Upper lobe of right lung (tissue), 1 donor: ENCODE data around the gene PEAK1. TPM values are rescaled to one million over a fixed set of nuclear protein-coding genes. Genes with fewer than 3 reads are reported as not detected.

Experiments
- ATAC-seq: fragments of 200-7000 bp; cut with Tn5 transposase; one replicate; pipeline ENCODE4 v1.9.1; 2020; ENCODE audit warnings: mild to moderate bottlenecking, moderate library complexity
- DNase-seq: peaks from one replicate; pipeline ENCODE4 v3.0.0-alpha.2; 2020
- H3K27ac ChIP-seq: fragments of 200-600 bp; one replicate; pipeline ENCODE4 v1.8.0; 2022
- H3K27me3 ChIP-seq: fragments of 200-600 bp; one replicate; pipeline ENCODE4 v1.8.0; 2022; ENCODE audit warnings: mild to moderate bottlenecking
- H3K36me3 ChIP-seq: fragments of 200-600 bp; one replicate; pipeline ENCODE4 v1.8.0; 2022
- H3K4me1 ChIP-seq: fragments of 200-600 bp; one replicate; pipeline ENCODE4 v1.8.0; 2022
- H3K4me3 ChIP-seq: fragments of 200-600 bp; one replicate; pipeline ENCODE4 v1.8.0; 2022; ENCODE audit warnings: mild to moderate bottlenecking
- H3K9me3 ChIP-seq: fragments of 200-600 bp; one replicate; pipeline ENCODE4 v1.8.0; 2022
- CTCF ChIP-seq: fragments of 200-600 bp; IDR thresholded peaks from one replicate; pipeline ENCODE4 v1.8.0; 2022; ENCODE audit warnings: antibody characterized with exemption
- intact Hi-C: fragments of 100-400 bp; cut with DNase I; formaldehyde crosslinking; loops from one replicate; pipeline ENCODE4 v1.11.0; 2022
- total RNA-seq: library from RNA; stranded (reverse); fragmentation: NEBNext Ultra II Directional; extraction: Animal tissue kit (Norgen Biotek cat#: 25700); gene quantifications from one replicate; pipeline ENCODE4 v1.2.1, GENCODE V29; 2021
- donor health status: DM: no; HTN: yes; CAD: no; lungs with severe emphysema.

The PEAK1 gene
- total RNA-seq, 1 donor from 2014 or later = 139 TPM

GRCh38 chr15:77375133-77375532, 44.8 kb downstream of the PEAK1 start:
- Histone ChIP-seq H3K9me3 (no peaks in the 10 kb centered on the region), H3K4me3 (no peak overlapping the region), H3K27ac (no peak overlapping the region), H3K36me3 (no peaks in the 10 kb centered on the region), H3K27me3 (no peaks in the 10 kb centered on the region), H3K4me1 (no peaks in the 10 kb centered on the region)
- intact Hi-C loops = no loop called here
- TF ChIP-seq CTCF = no peak
- no peak for DNase-seq
- no peak for ATAC-seq

- Histone ChIP-seq H3K27me3 (no peaks in the 10 kb centered on the region), H3K4me1 (no peaks in the 10 kb centered on the region), H3K27ac (no peak overlapping the region), H3K36me3 (no peaks in the 10 kb centered on the region), H3K9me3 (no peaks in the 10 kb centered on the region), H3K4me3 (no peak overlapping the region)
- TF ChIP-seq CTCF = no peak
- DNase-seq (no peak), ATAC-seq (no peak)
- intact Hi-C loops = no loop called here
Measured at GRCh38 chr15:77373441-77373840, 46.5 kb downstream of the PEAK1 start.

GRCh38 chr15:77371850-77372563, 47.9 kb downstream of the PEAK1 start:
- no peak overlapping the region for H3K27ac ChIP-seq
- H3K36me3 ChIP-seq = no peaks in the 10 kb centered on the region
- DNase-seq (no peak), ATAC-seq (no peak)
- no peak overlapping the region for H3K4me3 ChIP-seq
- H3K4me1 ChIP-seq = no peaks in the 10 kb centered on the region
- H3K27me3 ChIP-seq = no peaks in the 10 kb centered on the region
- intact Hi-C loops = no loop called here
- no peaks in the 10 kb centered on the region for H3K9me3 ChIP-seq
- TF ChIP-seq CTCF = no peak

GRCh38 chr15:77370580-77370979, 49.3 kb downstream of the PEAK1 start:
- Histone ChIP-seq H3K36me3 (no peaks in the 10 kb centered on the region), H3K4me3 (no peak overlapping the region), H3K27ac (no peak overlapping the region), H3K27me3 (no peaks in the 10 kb centered on the region), H3K4me1 (no peaks in the 10 kb centered on the region), H3K9me3 (no peaks in the 10 kb centered on the region)
- ATAC-seq = no peak
- DNase-seq = no peak
- no peak for TF ChIP-seq CTCF
- intact Hi-C loops = no loop called here

- ATAC-seq (no peak), DNase-seq (no peak)
- no peaks in the 10 kb centered on the region for H3K9me3 ChIP-seq
- no peaks in the 10 kb centered on the region for H3K4me1 ChIP-seq
- H3K4me3 ChIP-seq = no peak overlapping the region
- no peak overlapping the region for H3K27ac ChIP-seq
- H3K36me3 ChIP-seq = no peaks in the 10 kb centered on the region
- no peaks in the 10 kb centered on the region for H3K27me3 ChIP-seq
- intact Hi-C loops = no loop called here
- TF ChIP-seq CTCF = no peak
Measured at GRCh38 chr15:77369168-77369567, 50.7 kb downstream of the PEAK1 start.

GRCh38 chr15:77367631-77368030, 52.3 kb downstream of the PEAK1 start:
- intact Hi-C loops = no loop called here
- H3K4me1 ChIP-seq = no peaks in the 10 kb centered on the region
- no peak overlapping the region for H3K27ac ChIP-seq
- DNase-seq (no peak), ATAC-seq (no peak)
- no peak overlapping the region for H3K4me3 ChIP-seq
- no peak for TF ChIP-seq CTCF
- no peaks in the 10 kb centered on the region for H3K9me3 ChIP-seq
- H3K36me3 ChIP-seq = no peaks in the 10 kb centered on the region
- H3K27me3 ChIP-seq = no peaks in the 10 kb centered on the region
